ENCODE data around the gene ARHGAP9.
A peak's percentile ranks its signal among the peaks of the same experiment; 100 is the strongest.
"Not testable (repeated sequence)": the region's sequence is repeated elsewhere in the genome, so short reads cannot be mapped to it uniquely, and the experiment has no call there.

ARHGAP9 gene

DNA sequence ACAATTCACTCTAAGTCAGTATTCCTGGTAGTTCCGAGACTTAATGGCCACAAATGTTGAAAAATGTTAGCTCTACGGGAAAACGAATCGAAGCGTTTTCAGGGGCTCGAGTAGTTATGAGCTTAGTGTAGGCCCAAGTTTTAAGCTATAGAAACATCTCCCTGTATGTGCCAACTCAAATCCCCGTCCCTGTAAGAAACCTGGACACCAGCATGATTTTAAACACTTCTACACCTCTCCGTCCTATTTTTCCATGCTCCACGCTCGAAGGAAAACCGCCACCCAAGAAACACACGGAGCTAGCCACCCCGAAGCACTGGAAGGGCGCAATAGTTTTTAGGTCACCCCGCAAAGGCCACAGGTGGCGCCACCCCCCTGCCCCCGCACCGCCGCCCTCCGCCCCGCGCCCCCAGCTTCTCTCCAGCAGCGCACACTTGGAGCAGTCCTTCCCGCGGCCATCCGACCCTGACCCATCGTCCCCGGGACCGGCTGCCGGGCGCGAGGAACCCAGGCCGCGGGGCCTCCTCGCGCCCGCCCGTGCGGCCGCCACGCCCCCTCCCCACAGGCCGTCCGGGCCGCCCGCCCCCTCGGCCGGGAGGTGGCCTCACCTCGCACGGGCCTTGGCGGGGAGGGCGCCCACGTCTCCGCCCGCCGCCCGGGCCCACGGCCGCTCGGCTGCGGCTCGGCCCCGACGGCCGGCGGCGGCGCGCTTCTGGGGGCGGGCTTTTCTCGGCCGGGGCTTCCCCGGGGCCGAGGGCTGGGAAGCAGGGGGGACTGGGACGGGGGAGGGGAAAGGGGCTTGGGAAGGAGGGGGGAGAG is 49.3 kb downstream of the ARHGAP9 start:
- TF ChIP-seq, protein P1, sequence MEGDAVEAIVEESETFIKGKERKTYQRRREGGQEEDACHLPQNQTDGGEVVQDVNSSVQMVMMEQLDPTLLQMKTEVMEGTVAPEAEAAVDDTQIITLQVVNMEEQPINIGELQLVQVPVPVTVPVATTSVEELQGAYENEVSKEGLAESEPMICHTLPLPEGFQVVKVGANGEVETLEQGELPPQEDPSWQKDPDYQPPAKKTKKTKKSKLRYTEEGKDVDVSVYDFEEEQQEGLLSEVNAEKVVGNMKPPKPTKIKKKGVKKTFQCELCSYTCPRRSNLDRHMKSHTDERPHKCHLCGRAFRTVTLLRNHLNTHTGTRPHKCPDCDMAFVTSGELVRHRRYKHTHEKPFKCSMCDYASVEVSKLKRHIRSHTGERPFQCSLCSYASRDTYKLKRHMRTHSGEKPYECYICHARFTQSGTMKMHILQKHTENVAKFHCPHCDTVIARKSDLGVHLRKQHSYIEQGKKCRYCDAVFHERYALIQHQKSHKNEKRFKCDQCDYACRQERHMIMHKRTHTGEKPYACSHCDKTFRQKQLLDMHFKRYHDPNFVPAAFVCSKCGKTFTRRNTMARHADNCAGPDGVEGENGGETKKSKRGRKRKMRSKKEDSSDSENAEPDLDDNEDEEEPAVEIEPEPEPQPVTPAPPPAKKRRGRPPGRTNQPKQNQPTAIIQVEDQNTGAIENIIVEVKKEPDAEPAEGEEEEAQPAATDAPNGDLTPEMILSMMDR (IDR thresholded peaks at IDR 0.05; ENCODE audit: control insufficient read depth, extremely low read depth, insufficient read depth), result no peak
- H3K4me3 ChIP-seq (ENCODE audit: low read depth, low read length), result peak overlapping the region; percentile 80
- DNase-seq (ENCODE audit: low read depth), result no peak

DNA sequence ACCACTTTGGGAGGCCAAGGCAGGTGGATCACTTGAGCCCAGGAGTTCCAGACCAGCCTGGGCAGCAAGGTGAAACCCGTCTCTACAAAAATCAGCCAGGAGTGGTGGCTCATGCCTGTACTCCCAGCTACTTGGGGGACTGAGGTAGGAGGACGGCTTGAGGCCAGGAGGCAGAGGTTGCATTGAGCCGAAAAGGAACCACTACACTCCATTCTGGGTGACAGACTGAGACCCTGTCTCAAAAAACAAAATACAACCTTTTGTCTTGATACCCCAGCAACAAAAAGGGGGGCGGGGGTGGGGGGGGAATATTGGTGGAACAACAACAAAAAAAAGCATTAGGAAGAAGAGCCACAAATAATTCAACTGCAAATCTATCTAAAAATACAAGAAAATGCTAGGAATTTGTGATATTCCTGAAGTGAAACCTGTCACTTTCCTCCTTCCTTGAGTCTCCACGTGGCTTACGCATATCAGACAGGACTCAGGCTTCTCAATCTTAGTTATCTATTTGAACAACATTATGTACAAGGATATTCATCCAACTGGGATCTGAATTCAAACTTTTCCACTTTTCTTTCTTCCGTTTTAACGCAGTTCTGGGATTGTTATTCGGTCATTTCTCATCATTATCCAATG is 50.1 kb downstream of the ARHGAP9 start:
- TF ChIP-seq, protein P1 (IDR thresholded peaks at IDR 0.05; ENCODE audit: control insufficient read depth, extremely low read depth, insufficient read depth), result no peak
- DNase-seq (ENCODE audit: low read depth), result no peak
- H3K4me3 ChIP-seq (ENCODE audit: low read depth, low read length), result peak overlapping the region; percentile 80

DNA sequence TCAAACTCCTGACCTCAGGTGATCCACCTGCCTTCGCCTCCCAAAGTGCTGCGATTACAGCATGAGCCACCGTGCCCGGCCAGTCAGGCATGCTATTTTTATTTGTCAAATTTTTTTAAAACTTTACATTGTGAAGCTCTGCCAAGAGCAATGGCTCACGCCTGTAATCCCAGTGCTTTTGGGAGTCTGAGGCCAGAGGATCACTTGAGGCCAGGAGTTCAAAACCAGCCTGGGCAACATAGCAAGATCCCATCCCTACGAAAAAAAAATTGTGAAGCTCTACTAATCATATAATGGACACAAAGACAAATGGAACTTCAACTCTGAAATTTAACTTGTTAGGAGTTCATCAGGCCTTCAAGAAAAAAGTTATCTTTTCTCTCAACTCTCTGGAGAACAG is 50.7 kb downstream of the ARHGAP9 start:
- TF ChIP-seq, protein P1 (IDR thresholded peaks at IDR 0.05; ENCODE audit: control insufficient read depth, extremely low read depth, insufficient read depth), result no peak
- H3K4me3 ChIP-seq (ENCODE audit: low read depth, low read length), result peak overlapping the region; percentile 80
- no peak for DNase-seq (ENCODE audit: low read depth)

DNA sequence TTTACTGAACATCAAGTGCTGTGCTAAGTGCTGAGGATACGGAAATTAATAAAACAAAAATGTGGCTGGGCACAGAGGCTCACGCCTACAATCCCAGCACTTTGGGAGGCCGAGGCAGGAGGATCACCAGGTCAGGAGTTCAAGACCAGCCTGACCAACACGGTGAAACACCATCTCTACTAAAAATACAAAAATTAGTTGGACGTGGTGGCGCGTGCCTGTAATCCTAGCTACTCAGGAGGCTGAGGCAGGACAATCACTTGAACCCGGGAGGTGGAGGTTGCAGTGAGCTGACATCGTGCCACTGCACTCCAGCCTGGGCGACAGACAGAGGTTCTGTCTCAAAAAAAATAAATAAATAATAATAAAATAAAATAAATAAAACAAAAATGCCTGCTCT is 52.7 kb downstream of the ARHGAP9 start:
- DNase-seq (ENCODE audit: low read depth); H3K4me3 ChIP-seq (ENCODE audit: low read depth, low read length): not testable (repeated sequence)
